Neural progenitor cell (in vitro differentiated cells): ENCODE measurements around the gene FAM78A. TPM values are rescaled to one million over a fixed set of nuclear protein-coding genes. Genes with fewer than 3 reads are reported as not detected.
A peak's percentile ranks its signal among the peaks of the same experiment; 100 is the strongest.

Source experiments
- DNase-seq: peaks from one replicate; pipeline ENCODE4 v3.0.0-alpha.2; 2016; ENCODE audit warnings: low spot score
- H2AFZ ChIP-seq: fragments of 200-600 bp; sonication (generic); replicated peaks from 2 replicates; pipeline ENCODE4 v1.6.1; 2016; ENCODE audit warnings: antibody characterized with exemption
- H3F3A ChIP-seq: fragments of 200-600 bp; sonication (generic); 2 replicates; pipeline ENCODE4 v1.6.1; 2016; ENCODE audit warnings: antibody characterized with exemption, low read depth
- H3K27ac ChIP-seq: fragments of 200-600 bp; sonication (generic); 2 replicates; pipeline ENCODE4 v1.5.1; 2016; ENCODE audit warnings: mild to moderate bottlenecking
- H3K27me3 ChIP-seq: fragments of 200-600 bp; sonication (generic); 2 replicates; pipeline ENCODE4 v1.6.1; 2016; ENCODE audit warnings: mild to moderate bottlenecking, moderate library complexity
- H3K36me3 ChIP-seq: fragments of 200-600 bp; sonication (generic); 2 replicates; pipeline ENCODE4 v1.5.1; 2016
- H3K4me1 ChIP-seq: fragments of 200-600 bp; sonication (generic); 2 replicates; pipeline ENCODE4 v1.6.1; 2016; ENCODE audit warnings: mixed run types
- H3K4me2 ChIP-seq: fragments of 200-600 bp; sonication (generic); 2 replicates; pipeline ENCODE4 v1.6.1; 2016
- H3K4me3 ChIP-seq: fragments of 200-600 bp; sonication (generic); 2 replicates; pipeline ENCODE4 v1.5.1; 2016
- H3K79me2 ChIP-seq: fragments of 200-600 bp; sonication (generic); 2 replicates; pipeline ENCODE4 v1.6.1; 2016; ENCODE audit warnings: low read depth
- H3K9ac ChIP-seq: fragments of 200-600 bp; sonication (generic); 2 replicates; pipeline ENCODE4 v1.6.1; 2016
- H3K9me3 ChIP-seq: fragments of 200-600 bp; sonication (generic); 2 replicates; pipeline ENCODE4 v1.5.1; 2016; ENCODE audit warnings: low read depth
- H4K20me1 ChIP-seq: fragments of 200-600 bp; sonication (generic); 2 replicates; pipeline ENCODE4 v1.6.1; 2016; ENCODE audit warnings: low read depth
- H3K27ac Mint-ChIP-seq: 3 replicates; pipeline ENCODE4 v1.8.0; 2021; ENCODE audit warnings: mixed read lengths
- H3K27me3 Mint-ChIP-seq: 2 replicates; pipeline ENCODE4 v1.8.0; 2022; ENCODE audit warnings: low read depth, mild to moderate bottlenecking, inconsistent platforms, moderate library complexity, mixed read lengths; ENCODE audit not compliant: insufficient read depth
- H3K36me3 Mint-ChIP-seq: 3 replicates; pipeline ENCODE4 v1.8.0; 2021; ENCODE audit warnings: mixed read lengths
- H3K4me1 Mint-ChIP-seq: 3 replicates; pipeline ENCODE4 v1.8.0; 2021; ENCODE audit warnings: mixed read lengths
- H3K4me3 Mint-ChIP-seq: 3 replicates; pipeline ENCODE4 v1.8.0; 2021; ENCODE audit warnings: mild to moderate bottlenecking, moderate library complexity, mixed read lengths
- H3K9me3 Mint-ChIP-seq: 3 replicates; pipeline ENCODE4 v1.8.0; 2020; ENCODE audit warnings: mixed read lengths
- CTCF ChIP-seq: fragments of 200-600 bp; sonication (generic); IDR thresholded peaks from 2 replicates; pipeline ENCODE4 v1.5.1; 2017; ENCODE audit warnings: antibody characterized with exemption, mild to moderate bottlenecking
- EZH2 ChIP-seq: fragments of 200-600 bp; sonication (generic); IDR thresholded peaks from 2 replicates; pipeline ENCODE4 v1.6.1; 2017; ENCODE audit warnings: antibody characterized with exemption, mild to moderate bottlenecking, moderate library complexity
- EZH2phosphoT487 ChIP-seq: fragments of 200-600 bp; sonication (generic); IDR thresholded peaks from 2 replicates; pipeline ENCODE4 v1.6.1; 2017; ENCODE audit warnings: antibody characterized with exemption
- total RNA-seq: library from RNA; depleted of rRNA; stranded (reverse); fragments of >200 nt; gene quantifications from 2 replicates; pipeline ENCODE4 v1.2.3, GENCODE V29; 2015; ENCODE audit warnings: low replicate concordance

FAM78A gene
- total RNA-seq, 1 donor from 2014 or later: 0.32 TPM

- peaks cover 33% of the 10 kb centered on the region for H3K27me3 Mint-ChIP-seq
- Histone ChIP-seq H3K9ac (no peak overlapping the region), H3K79me2 (no peaks in the 10 kb centered on the region), H3K27me3 (peaks cover 55% of the 10 kb centered on the region), H3F3A (peaks cover 18% of the 10 kb centered on the region), H3K9me3 (no peaks in the 10 kb centered on the region), H3K27ac (no peak overlapping the region), H3K36me3 (no peaks in the 10 kb centered on the region), H4K20me1 (peaks cover 12% of the 10 kb centered on the region), H2AFZ (peak overlapping the region; percentile 87), H3K4me2 (peak overlapping the region; percentile 99), H3K4me1 (peaks cover 19% of the 10 kb centered on the region), H3K4me3 (peak overlapping the region; percentile 81)
- H3K9me3 Mint-ChIP-seq: no peaks in the 10 kb centered on the region
- H3K27ac Mint-ChIP-seq: no peak overlapping the region
- no peak overlapping the region for H3K4me3 Mint-ChIP-seq
- no peaks in the 10 kb centered on the region for H3K36me3 Mint-ChIP-seq
- TF ChIP-seq EZH2: peak; percentile 59
- no peak for TF ChIP-seq CTCF
- no peak for TF ChIP-seq EZH2phosphoT487
- peaks cover 23% of the 10 kb centered on the region for H3K4me1 Mint-ChIP-seq
- peak; percentile 47 for DNase-seq
Measured at GRCh38 chr9:131276891-131277286, 579 bp upstream of the FAM78A start.

GRCh38 chr9:131275332-131276093 lies 797 bp downstream of the FAM78A start:
- no peaks in the 10 kb centered on the region for H3K36me3 ChIP-seq
- no peaks in the 10 kb centered on the region for H3K9me3 ChIP-seq
- H3K9ac ChIP-seq: no peak overlapping the region
- peaks cover 18% of the 10 kb centered on the region for H3K4me1 Mint-ChIP-seq
- no peak overlapping the region for H3K4me3 ChIP-seq
- H3K4me3 Mint-ChIP-seq: peak overlapping the region; percentile 79
- H3K36me3 Mint-ChIP-seq: no peaks in the 10 kb centered on the region
- no peak for TF ChIP-seq EZH2
- TF ChIP-seq CTCF: peak; percentile 51
- H3K27me3 ChIP-seq: peaks cover 41% of the 10 kb centered on the region
- no peak overlapping the region for H2AFZ ChIP-seq
- H3K27me3 Mint-ChIP-seq: peaks cover 20% of the 10 kb centered on the region
- no peak overlapping the region for H3K4me2 ChIP-seq
- H3K79me2 ChIP-seq: no peaks in the 10 kb centered on the region
- no peaks in the 10 kb centered on the region for H3K9me3 Mint-ChIP-seq
- no peak overlapping the region for H3K27ac Mint-ChIP-seq
- no peak overlapping the region for H3K27ac ChIP-seq
- H3K4me1 ChIP-seq: peaks cover 20% of the 10 kb centered on the region
- peak; percentile 76 for DNase-seq
- peaks cover 17% of the 10 kb centered on the region for H3F3A ChIP-seq
- H4K20me1 ChIP-seq: peaks cover 12% of the 10 kb centered on the region

- Mint-ChIP-seq H3K27ac (no peak overlapping the region), H3K27me3 (peaks cover 20% of the 10 kb centered on the region), H3K4me3 (no peak overlapping the region), H3K36me3 (no peaks in the 10 kb centered on the region), H3K4me1 (peaks cover 21% of the 10 kb centered on the region), H3K9me3 (no peaks in the 10 kb centered on the region)
- Histone ChIP-seq H3K4me2 (peak overlapping the region; percentile 2), H3K4me1 (peaks cover 23% of the 10 kb centered on the region), H2AFZ (no peak overlapping the region), H4K20me1 (peaks cover 12% of the 10 kb centered on the region), H3K4me3 (no peak overlapping the region), H3K9ac (no peak overlapping the region), H3K27ac (no peak overlapping the region), H3K27me3 (peaks cover 37% of the 10 kb centered on the region), H3F3A (peaks cover 17% of the 10 kb centered on the region), H3K36me3 (no peaks in the 10 kb centered on the region), H3K79me2 (no peaks in the 10 kb centered on the region), H3K9me3 (no peaks in the 10 kb centered on the region)
- TF ChIP-seq CTCF (no peak), EZH2phosphoT487 (no peak)
- no peak for DNase-seq
Measured at GRCh38 chr9:131274674-131275331, 1.5 kb downstream of the FAM78A start.
